TTC549 (cell line): Measurements from ENCODE around the gene ELMO3.

Experiments used
- FAIRE-seq: peaks from 2 replicates; lab custom pipeline; 2012; peaks lifted over from hg19 to GRCh38; lab: Jason Lieb, UNC

Gene ELMO3

DNA sequence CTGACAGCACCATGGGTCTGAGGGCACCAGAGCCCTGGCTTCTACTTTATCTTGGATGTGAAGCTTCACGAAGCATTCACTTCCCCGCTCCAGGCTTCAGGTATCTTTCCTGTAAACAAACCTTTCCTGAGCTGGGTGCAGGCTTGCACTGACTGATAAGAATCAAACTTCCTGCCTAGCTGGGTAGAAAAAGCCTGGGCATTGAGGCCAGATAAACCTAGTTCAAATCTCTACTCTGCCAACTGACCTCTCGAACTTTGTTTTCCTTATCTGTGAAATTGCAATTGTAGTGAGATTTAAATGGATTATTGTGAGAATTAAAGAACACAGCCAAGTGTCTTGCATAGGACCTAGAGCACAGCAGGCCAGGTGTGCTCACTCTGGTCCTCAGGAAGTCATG lies 25.1 kb downstream of the ELMO3 start:
- no peak for FAIRE-seq

DNA sequence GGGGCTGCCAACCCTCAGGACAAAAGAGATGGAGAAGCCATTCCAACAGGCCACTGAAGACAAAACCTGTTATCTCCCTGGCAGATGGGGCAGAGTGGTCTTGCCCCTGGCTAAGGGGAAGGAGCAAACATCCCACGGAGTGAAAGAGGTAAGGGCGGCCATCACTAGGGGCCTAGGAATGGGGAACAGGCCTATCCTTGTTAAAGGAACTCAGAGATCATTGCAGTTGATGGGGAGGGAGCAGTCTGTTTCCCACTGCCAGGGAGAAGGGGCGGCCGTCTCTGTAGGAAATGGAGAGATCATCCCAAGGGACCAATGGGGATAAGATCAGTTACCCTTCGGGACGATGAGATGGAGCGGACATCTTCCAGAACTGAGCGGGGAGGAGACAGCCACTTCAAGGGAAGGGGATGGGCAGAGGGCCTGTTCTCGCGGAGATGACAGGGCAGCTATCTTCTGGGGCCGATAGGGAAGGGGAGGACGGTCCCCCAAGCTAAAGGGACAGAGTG lies 27.4 kb downstream of the ELMO3 start:
- FAIRE-seq = no peak

DNA sequence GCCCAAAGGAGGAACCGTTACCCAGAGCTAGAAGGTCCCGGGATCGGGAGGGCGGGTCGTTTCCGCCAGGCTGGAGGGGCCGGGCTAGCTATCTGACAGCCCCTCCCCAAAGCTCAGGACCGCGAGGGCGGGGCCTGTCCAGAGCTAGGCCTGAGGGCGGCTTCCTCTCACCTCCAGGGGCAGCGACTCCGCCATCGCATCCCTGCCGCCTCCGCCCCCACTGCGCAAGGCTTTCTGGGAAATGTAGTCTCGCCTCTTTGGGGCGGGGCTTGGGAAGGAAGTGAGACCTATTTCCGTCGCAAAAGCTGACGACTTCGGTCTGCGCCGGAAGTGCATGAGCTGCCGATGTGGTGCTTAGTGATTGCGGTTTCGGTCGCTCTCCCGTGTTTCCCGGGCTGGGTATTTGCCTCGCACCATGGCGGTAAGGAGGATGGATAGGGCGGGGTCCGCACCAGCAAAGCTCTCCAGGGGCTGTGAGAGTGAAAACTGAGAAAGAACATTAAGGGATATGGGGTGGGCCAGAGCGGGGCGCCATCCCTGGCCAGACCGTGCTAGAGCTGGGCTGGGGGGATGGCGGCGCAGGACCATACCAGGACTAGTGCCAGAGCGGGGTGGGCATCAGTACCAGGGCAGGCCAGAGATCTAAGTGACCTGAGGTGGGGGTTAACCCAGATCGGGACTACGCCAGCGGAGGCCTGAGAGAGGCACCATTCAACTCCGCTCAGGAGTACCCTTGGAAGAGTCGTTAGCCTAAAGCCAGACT lies 28.1 kb downstream of the ELMO3 start, which contains the start of gene TMEM208:
TSS of gene TMEM208 (plus strand) at position 327 of the 763 bp plus-strand sequence. CDS start at position 416, 89 bp downstream.
- FAIRE-seq = peak; percentile 90

DNA sequence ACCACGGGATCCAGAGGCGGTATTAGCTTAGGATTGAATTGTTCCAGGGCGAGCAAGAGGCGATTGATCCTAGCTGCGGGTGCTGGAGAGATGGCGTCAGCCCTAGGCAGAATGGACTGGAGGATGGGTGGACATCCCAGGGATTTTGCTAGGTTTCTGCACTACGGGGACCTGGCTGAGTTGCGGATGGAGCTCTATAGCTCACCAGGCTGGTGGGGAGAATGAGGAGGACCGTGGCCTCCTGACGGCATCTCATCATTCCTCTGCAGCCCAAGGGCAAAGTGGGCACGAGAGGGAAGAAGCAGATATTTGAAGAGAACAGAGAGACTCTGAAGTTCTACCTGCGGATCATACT lies 28.6 kb downstream of the ELMO3 start:
- FAIRE-seq = no peak

DNA sequence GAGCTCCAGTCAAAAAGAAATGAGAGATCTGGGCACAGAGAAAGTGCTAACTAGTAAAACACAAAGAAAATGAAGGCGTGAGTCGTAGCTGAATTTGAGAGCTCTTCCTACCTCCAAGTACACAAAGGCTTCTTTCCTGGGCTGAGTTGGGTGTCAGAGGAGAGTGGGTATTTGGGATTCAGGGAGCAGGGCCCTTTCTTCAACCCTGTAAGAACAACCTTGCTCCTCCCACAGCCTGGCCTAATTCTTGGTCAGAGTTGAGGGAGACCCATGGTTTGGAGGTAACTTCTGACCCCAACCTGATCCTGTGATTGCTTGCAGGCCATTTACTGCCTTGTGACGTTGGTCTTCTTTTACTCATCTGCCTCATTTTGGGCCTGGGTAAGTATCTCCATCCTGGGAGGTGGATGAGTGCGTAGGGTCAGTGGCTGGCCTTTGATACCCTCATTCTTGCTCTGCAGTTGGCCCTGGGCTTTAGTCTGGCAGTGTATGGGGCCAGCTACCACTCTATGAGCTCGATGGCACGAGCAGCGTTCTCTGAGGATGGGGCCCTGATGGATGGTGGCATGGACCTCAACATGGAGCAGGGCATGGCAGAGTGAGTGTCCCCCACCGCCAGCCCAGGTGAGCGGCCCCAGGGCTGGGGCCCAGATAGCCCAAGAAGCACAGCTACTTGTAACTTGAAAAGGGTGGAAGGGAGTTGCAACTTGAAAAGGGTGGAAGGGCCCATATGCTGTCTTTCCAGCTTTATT lies 29.3 kb downstream of the ELMO3 start:
- no peak for FAIRE-seq

DNA sequence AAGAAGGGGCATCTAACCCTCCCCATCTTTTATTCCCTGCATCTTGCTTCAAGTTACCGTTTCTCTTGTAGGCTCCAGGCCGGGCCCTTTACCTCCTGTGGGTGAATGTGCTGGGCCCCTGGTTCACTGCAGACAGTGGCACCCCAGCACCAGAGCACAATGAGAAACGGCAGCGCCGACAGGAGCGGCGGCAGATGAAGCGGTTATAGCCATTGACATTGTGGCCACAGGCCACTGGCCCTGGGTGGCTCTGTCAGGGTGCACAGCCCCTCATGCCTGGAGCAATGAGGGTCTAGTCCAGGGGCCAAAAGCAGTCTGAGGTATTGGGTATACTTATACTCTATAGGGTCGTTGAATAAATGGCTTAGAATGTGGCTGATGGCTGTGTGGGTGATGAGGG lies 30.0 kb downstream of the ELMO3 start:
- no peak for FAIRE-seq

DNA sequence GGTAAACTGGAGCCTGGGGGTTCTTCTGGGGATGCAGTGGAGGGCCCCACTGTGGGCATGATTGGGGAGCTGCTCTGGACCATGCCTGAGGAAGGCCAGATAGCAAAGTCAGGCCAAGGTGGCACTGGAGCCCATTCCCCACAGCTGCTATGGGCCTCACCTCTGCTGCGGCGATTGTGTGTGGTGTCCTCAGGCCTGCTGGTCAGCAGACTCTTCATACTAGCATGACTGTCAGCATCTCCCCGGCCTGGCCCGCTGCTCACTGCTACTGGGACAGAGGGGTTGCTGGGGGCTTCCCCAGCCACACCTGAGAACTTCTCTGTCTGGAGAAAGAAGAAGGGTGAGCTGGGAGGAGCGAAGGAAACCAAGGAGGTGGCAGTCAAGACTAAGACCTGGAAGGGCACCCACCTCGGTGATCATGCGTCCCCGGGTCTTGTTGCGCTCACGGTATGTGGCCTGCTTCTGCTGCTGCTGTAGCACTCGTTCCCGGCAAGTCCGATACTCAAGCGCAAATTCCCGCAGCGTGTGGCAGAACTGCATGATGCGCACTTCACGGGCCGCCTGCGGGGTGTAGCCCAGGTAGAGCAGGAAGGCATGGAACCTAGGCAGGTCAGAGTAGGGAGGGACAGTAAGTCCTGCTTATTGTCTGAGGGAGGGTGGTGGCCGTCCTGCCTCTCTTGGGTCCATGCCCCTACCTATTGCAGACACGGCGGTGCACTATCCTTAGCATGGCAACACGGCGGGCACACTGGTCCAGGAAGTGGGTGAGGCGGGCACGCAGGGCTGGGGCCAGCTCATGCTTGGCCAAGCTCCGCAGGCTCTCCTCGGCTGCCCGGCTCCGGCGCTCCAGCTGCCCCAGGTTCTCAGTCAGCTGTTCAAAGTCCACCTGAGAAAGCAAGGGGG lies 31.2 kb downstream of the ELMO3 start:
- no peak for FAIRE-seq

DNA sequence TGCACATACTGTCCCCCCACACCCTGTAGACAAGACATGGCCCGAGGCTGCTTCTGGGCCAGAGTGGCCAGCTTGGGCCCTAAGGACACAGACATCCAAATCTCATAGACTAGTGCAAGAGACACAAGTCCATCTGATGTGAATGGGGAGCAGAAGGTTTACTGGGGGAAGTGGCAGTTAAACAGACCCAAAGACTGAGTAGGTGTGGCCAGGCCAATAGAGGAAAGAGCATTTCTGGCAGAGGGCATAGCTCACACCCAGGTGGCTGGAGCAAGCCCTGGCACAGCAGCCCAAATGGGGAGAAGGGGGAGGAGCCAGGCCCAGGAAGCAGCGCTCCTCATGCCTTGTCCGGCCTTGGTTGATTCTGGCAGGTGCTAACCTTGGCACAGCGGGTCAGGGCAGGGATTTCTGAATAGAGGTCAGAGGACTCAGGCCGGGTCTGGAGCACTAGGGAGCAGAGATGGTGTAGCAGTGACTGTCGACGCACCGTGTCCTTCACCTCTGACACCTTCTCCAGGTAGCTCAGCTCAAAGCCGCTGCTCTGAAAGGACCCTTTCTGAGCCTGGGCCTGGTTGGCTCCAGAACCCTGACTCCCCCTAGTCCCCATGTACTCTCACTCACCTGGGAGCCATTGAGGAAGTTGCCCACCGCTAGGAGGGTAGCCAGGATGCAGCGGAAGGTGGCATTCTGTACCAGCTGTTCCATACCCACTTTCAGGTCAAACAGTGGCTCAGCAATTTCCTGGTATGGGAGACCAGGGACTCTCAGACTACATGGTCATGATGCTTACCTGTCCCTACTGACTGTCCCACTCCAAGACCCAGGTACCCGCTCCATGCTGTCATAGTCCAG lies 32.1 kb downstream of the ELMO3 start:
- no peak for FAIRE-seq

DNA sequence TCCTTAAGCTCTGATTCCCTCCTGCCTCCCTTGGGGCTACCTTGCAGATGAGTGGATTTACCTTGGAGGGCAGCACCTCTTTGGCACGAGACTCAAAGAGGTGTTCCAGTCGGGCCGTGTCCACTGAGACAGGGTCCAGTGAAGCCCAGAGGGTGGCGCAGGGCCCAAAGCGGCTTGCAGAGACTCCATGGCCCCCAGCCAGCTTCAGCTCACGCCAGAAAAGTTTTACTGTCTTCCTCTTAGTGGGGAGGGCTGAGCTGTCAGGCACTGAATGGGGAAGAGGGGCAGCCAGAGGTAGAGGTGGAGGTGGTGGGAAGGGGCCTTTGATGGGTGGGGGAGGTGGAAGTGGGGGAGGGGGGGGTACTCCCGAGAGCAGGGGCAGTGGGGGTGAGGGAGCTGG lies 34.7 kb downstream of the ELMO3 start:
- FAIRE-seq = no peak

DNA sequence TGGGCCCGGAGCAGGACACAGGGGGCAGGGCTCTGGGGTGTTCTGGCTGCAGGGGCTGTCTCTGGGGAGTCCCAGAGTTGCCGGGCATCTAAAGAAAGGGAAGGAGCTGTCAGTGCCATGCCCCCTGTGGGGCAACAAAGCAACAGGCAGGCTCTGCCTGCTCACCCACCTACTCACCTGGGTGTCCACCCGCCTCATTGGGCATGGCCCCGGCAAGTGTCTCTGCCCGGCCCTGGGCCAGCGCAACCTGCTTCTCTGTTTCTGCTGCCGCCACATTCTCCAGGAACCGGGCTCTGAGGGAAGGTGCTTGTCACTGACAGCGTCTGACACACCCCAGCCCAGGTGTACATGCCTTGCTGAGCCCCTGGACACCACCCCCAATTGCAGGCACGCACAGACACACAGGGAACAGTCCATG lies 35.3 kb downstream of the ELMO3 start:
- FAIRE-seq = no peak

DNA sequence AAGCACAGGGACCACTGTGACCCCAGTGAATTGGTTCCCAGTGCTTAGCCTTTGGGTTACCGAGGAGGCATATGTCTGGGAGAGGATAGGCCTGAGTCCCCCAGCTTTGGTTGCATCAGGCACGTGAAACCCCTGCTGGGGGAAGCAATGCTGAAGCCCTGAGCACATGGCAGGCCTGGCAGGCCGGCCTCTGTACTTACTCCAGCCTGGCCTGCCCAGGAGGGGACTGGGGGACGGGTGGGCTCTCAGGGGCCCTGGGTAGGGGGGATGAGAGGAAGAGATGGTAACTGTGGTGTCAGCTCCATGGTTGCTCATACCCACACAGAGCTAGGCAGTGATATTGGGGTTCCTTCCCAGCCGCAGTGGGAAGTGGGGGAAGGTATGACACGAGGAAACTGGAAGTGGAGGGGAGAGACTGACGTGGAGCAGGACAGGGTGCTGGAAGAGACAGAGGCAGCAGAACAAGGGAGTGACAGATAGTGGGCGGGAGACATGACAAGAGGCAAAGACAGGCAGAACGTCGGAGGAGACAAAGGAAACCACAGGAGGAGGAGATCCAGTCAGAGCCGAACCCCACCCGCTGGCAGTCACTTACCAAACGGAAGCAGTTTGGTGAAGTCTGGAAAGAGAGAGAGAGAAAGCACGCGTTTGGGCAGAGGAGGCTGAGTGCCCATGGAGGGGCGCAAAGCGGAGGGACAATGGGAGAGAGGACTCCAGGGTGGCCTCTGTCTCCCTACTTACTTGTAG lies 37.1 kb downstream of the ELMO3 start:
- no peak for FAIRE-seq

DNA sequence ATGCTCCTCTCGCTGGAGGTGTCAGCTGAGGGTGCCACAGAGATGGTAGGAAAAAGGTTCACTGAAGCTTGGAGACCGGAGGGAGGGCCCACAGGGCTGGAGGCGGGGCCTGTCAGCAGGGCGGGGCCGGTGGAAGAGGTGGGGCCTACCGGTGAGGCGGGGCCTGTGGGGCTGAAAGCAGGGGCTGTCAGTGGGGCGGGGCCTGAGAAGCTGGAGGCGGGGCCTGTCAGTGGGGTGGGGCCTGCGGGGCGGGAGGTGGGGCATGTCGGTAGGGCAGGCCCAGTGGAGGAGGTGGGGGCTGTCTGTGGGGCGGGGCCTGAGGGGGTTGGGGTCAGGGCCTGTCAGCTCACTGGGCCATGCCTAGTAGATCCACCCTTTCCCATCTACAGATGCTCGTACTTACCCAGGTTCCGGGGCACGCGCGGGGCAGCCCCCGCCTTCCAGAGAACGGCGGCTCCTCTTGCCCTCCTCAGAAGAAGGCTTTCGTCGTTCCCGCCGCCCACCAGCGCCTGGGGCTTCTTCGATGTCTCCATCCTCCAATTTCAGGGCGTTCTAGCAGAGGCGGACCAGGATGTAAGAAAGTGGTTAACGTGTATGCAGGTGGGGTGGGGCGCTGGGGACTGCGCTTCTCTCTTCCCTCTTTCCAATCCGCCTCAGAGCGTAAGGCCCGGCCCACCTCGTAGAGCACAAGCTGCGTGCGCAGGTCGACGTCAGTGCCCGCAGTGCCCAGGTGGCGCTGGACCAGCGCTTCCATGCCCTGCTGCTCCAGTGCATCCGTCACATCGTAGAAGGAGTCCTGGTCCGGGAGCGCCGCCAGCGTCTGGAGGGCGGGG lies 37.8 kb downstream of the ELMO3 start:
- FAIRE-seq = no peak

DNA sequence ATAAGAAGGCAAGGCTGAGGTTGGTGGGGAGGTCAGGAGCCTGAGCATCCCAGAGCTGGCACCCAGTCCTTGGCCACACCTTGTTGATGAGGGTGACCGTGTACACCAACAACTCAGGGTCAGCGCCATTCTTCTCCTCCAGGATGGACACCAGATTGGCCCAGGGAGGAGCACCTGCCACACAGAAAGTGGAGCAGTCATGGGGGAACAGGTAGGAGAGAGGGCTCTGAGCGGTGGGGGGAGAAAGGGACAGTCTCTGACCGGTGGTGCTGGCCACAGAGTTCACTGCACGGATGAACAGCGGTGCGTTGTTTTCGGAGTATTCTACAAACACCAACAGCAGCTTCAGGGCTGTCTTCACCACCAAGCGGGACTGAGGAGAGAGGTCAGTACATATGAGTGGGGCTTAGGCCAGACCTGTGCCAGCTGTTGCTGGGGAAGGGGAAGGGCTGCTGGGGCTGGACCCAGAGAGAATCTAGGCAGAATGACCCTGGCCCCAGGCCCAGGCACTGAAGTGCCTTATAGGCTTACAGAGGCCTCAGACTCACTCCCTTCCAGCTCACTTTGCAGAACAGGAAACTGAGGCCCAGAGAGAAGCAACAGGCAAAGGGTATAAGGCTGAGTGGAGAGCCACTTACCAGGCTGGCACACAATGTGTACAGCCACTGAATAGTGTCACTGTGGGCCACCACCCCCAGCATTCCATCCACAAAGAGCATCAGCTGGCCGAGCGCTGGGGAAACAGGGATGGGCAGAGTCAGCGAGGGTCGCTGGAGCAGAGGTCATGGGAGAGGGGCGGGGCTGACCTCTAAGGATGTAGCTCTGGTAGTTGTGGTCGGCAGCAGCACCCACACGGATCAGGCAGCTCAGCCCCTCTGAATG lies 38.7 kb downstream of the ELMO3 start:
- FAIRE-seq = no peak

DNA sequence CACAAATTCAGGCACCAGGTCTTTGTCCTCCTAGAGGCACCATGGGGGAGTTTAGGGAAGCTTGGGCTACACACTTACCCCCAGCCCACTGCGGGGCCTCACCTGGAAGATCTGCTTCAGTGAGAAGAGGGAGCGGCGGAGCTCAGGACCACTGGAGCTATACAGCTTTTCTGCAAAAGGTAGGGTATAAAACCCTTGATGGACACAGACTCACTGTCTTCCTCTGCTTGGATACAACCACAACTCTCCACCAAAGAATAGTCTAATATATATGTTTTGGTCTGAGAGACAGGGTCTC lies 39.3 kb downstream of the ELMO3 start:
- no peak for FAIRE-seq

DNA sequence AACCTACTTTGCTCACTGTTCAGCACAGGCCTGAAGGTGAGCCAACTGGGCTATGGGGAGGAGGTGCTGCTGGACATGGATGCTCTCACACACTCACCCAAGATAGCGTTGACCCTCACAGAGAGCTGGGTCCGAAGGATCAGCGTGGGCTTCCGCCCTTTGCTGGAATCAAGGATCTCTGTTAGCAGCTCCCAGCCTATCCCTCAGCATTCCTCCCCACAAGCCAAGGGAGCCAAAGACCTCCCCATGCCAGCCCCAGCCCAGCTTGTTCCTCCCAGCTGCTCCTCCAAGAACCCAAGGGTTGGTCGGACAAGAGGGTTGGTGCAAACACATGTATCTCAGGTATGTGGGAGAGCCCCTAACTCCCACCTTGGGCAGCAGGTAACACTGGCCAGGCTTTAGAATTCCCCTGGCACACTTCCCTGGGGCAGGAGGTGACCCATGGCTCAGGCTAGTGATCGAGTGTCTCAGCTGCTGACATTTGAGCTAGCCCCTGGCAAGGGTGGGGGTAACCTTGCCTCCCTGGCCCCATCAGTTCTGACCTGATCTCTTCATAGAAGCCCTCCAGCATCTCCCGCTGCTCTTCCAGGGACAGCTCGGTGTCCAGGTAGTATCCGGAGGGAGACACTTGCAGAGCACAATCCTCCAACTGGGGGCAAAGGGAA lies 40.0 kb downstream of the ELMO3 start:
- no peak for FAIRE-seq

DNA sequence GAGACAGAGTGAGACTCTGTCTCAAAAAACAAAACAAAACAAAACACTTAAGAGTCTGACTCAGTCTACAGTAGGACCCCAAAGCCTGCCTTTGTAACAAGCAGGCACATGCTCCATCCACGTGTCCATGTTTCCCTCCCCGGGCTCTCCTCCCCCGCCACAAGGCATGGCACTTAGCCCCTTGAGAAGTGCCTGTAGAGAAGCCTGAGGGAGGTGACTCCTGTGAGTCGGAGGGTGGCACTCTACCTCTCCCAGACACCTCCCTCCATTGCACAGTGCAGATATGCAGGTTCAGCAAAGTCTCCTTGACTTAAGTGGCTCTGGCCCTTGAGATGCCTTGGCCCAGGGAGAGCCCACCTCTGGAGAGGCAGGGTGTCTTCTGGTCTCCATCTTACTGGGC lies 41.6 kb downstream of the ELMO3 start:
- FAIRE-seq = no peak

DNA sequence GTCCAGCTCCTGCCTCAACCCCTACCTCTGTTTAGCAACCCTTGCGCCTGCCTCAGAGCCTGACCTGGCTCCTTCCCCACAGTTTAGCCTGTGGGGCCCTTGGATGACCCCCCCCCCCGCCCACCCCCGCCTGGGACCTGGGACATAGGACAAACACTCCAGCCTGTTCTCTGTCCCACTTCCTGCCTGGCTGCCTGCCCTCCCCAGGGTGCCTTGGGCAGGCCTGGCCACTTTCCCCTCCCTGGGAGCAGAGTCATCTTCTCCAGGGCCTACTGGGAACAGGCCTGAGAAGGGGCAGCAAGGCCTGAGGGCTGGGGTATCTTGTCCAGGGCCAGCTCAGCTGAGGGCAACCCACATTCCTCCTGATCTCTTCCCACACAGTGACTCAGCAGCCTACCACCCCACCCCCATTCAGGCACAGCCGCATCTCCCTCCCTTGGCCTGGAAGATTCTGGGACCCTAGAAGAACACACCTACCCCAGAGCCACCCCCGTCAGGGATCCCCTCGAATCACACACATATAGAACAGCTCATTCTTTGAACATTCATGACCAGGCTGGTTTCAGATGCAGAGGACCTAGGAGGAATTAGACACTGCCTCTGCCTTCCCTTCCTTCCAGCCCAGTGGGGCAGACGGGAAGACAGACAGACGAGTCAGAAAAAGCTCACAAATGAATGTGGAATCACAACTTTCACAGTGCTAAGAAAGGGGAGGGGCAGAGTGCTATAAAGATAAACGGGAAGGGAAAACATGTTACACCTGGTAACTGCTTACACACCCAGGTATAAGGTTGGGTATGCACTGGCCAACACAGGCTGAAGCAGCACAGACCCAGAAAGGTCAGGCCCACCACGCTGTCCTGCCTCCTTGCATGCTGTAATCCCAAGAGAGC lies 42.3 kb downstream of the ELMO3 start:
- no peak for FAIRE-seq
